Muscle layer of duodenum (tissue), 2 donors: ENCODE data around the gene MTAP.

Experiments used
- H3K27ac ChIP-seq: one replicate; pipeline ENCODE4 v1.7.0; 2013; ENCODE audit warnings: mild to moderate bottlenecking, low read length
- H3K27me3 ChIP-seq: one replicate; pipeline ENCODE4 v1.7.0; 2013; ENCODE audit warnings: low read depth, mild to moderate bottlenecking, control low read depth, low read length
- H3K36me3 ChIP-seq, 2 donors: one replicate each; pipeline ENCODE4 v1.7.0; 2013; ENCODE audit warnings: low read length in 2 of 2, control low read depth in 1 of 2, mild to moderate bottlenecking in 1 of 2; ENCODE audit not compliant: insufficient read depth in 2 of 2, control insufficient read depth in 1 of 2
- H3K4me1 ChIP-seq, 2 donors: one replicate each; pipeline ENCODE4 v1.7.0; 2013; ENCODE audit warnings: low read length in 2 of 2, mild to moderate bottlenecking in 2 of 2, control low read depth in 1 of 2, moderate library complexity in 1 of 2; ENCODE audit not compliant: insufficient read depth in 2 of 2, control insufficient read depth in 1 of 2
- H3K4me3 ChIP-seq, 2 donors: one replicate each; pipeline ENCODE4 v1.7.0; 2013; ENCODE audit warnings: low read length in 2 of 2, low read depth in 1 of 2, mild to moderate bottlenecking in 1 of 2
- H3K9me3 ChIP-seq, 2 donors: one replicate each; pipeline ENCODE4 v1.7.0; 2013; ENCODE audit warnings: low read length in 2 of 2, control low read depth in 1 of 2, mild to moderate bottlenecking in 1 of 2; ENCODE audit not compliant: control insufficient read depth in 1 of 2
- donor health status: healthy.

MTAP gene

DNA sequence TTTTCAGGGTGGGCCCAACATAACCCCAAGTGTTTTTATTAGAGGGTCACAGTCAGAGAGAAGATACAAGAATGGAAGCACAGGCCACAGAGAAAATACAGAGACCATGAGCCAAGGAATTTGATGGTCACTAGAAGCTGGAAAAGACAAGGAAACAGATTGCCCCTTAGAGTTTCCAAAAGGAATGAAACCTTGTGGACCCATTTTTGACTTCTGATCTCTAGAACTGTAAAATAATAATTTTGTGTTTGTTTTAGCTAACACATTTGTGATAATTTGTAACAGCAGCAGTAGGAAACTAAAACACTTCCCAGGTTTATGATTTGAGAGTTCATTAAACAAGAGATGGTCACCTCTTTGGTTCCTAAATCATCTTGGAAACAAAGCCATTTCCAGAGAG, 169.9 kb downstream of the MTAP start:
- Histone ChIP-seq H3K9me3 (peaks cover 4 to 5% of the 10 kb centered on the region in 2 donors), H3K4me3 (no peak overlapping the region), H3K27ac (no peak overlapping the region), H3K4me1 (peaks cover 0 to 33% of the 10 kb centered on the region in 2 donors), H3K36me3 (no peaks in the 10 kb centered on the region), H3K27me3 (peaks cover 94% of the 10 kb centered on the region)

DNA sequence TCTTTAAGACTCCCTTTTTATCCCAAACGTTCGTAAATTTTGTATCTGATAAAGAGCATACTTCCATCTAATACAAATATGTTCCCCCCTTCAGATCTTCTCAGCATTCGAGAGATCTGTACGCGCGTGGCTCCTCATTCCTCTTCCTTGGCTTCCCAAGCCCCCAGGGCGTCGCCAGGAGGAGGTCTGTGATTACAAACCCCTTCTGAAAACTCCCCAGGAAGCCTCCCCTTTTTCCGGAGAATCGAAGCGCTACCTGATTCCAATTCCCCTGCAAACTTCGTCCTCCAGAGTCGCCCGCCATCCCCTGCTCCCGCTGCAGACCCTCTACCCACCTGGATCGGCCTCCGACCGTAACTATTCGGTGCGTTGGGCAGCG, 171.9 kb downstream of the MTAP start:
- H3K27me3 ChIP-seq = peaks cover 86% of the 10 kb centered on the region
- H3K36me3 ChIP-seq = no peaks in the 10 kb centered on the region
- H3K9me3 ChIP-seq = peaks cover 0 to 5% of the 10 kb centered on the region in 2 donors
- no peak overlapping the region for H3K27ac ChIP-seq
- H3K4me1 ChIP-seq = peaks cover 0 to 26% of the 10 kb centered on the region in 2 donors
- peak overlapping the region in 1 of 2 donors; percentile 57 for H3K4me3 ChIP-seq

DNA sequence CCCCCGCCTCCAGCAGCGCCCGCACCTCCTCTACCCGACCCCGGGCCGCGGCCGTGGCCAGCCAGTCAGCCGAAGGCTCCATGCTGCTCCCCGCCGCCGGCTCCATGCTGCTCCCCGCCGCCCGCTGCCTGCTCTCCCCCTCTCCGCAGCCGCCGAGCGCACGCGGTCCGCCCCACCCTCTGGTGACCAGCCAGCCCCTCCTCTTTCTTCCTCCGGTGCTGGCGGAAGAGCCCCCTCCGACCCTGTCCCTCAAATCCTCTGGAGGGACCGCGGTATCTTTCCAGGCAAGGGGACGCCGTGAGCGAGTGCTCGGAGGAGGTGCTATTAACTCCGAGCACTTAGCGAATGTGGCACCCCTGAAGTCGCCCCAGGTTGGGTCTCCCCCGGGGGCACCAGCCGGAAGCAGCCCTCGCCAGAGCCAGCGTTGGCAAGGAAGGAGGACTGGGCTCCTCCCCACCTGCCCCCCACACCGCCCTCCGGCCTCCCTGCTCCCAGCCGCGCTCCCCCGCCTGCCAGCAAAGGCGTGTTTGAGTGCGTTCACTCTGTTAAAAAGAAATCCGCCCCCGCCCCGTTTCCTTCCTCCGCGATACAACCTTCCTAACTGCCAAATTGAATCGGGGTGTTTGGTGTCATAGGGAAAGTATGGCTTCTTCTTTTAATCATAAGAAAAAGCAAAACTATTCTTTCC, 172.4 kb downstream of the MTAP start:
- Histone ChIP-seq H3K36me3 (no peaks in the 10 kb centered on the region), H3K4me3 (peak overlapping the region; percentile 37 to 57), H3K9me3 (peaks cover 0 to 10% of the 10 kb centered on the region in 2 donors), H3K4me1 (peaks cover 0 to 26% of the 10 kb centered on the region in 2 donors), H3K27ac (no peak overlapping the region), H3K27me3 (peaks cover 86% of the 10 kb centered on the region)

DNA sequence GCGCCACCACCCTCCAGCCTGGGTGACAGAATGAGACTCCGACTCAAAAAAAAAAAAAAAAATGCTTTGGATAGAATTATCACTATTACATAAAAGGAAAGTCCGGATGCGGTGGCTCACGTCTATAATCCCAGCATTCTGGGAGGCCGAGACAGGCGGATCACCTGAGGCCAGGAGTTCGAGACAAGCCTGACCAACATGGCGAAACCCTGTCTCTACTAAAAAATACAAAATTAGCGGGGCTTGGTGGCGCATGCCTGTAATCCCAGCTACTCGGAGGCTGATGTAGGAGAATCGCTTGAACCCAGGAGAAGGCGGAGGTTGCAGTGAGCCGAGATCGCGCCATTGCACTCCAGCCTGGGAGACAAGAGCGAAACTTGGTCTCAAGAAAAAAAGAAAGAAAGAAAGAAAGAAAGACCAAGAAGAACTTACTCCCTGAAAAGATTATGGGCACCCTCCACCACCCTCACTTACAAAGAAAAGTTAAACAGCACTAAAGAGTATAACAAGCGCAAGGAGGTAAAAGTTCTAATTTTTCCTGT, 174.0 kb downstream of the MTAP start:
- Histone ChIP-seq H3K4me3 (no peak overlapping the region), H3K27ac (no peak overlapping the region), H3K9me3 (peaks cover 0 to 5% of the 10 kb centered on the region in 2 donors), H3K36me3 (no peaks in the 10 kb centered on the region), H3K27me3 (peaks cover 72% of the 10 kb centered on the region), H3K4me1 (peaks cover 0 to 17% of the 10 kb centered on the region in 2 donors)

DNA sequence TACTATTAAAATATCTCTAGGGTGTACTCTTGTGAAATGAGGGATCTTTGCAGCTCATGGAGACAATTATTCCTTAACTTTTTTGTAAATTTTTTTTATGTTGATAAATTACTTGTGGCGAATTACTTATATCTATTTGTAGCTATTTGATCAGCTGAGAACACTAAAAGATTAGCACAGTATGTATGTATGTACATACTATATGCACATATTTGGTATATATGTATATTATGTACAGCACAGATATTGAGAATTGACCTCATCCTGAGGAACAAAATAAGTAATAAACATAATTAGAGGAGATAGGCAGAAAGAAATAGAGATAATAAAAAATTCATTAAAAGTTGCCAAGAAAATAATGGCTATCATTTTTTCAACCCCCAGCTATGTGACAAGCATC, 180.0 kb downstream of the MTAP start:
- Histone ChIP-seq H3K27me3 (peaks cover 21% of the 10 kb centered on the region), H3K9me3 (peaks cover 0 to 5% of the 10 kb centered on the region in 2 donors), H3K27ac (no peak overlapping the region), H3K4me3 (no peak overlapping the region), H3K36me3 (no peaks in the 10 kb centered on the region), H3K4me1 (no peaks in the 10 kb centered on the region)

DNA sequence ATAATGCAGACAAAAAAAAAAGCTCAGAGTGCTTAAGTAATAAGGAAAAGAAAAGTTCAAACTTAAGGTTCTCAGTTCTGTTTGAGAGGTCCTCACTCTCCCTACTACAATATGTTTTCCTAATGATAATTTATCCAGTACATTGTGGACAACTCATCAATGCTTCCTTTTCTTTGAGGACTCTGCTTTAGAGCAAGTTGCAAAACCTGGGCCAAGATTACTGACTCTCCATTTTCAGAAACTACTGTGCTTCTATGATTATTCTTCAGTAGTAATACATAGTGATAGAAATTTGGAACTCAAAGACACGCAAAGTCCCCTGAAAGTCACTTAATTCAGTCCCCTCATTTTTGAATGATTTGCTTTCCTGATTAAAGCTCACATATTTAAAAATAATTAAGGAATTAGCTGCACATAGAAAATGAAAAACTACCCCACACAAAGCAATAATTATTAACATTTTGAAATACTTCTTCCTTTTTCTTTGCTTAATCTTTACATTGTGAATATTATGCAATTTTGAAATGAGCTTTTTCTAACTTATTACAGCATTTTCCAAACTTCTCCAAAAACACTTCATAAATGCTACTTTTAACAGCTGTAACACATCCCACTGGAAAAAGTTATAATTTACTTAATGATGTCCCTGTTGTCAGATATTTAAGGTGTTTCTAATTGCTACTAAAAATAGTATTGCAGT, 180.6 kb downstream of the MTAP start:
- peaks cover 16% of the 10 kb centered on the region for H3K27me3 ChIP-seq
- H3K36me3 ChIP-seq = no peaks in the 10 kb centered on the region
- peaks cover 0 to 5% of the 10 kb centered on the region in 2 donors for H3K9me3 ChIP-seq
- H3K4me3 ChIP-seq = no peak overlapping the region
- no peaks in the 10 kb centered on the region for H3K4me1 ChIP-seq
- no peak overlapping the region for H3K27ac ChIP-seq

DNA sequence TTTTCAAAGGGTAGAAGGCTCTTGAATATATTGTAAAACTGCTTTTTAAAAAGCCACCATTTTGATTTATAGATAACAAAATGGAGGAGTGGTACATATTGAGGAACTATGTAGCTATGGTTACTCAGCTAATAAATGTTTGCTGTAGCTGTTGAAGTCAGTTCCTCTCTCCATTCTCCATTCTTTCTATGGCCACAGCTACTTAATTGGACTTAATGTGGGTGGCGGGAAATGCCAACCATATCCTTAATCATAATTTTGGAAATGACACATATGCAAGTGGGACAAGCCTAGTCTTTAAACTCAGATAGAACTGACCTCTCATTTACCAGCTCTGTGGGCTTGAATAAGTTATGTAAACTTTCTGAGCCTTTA, 181.1 kb downstream of the MTAP start:
- Histone ChIP-seq H3K36me3 (no peaks in the 10 kb centered on the region), H3K4me3 (no peak overlapping the region), H3K4me1 (no peaks in the 10 kb centered on the region), H3K27ac (no peak overlapping the region), H3K27me3 (peaks cover 20% of the 10 kb centered on the region), H3K9me3 (peaks cover 0 to 5% of the 10 kb centered on the region in 2 donors)

DNA sequence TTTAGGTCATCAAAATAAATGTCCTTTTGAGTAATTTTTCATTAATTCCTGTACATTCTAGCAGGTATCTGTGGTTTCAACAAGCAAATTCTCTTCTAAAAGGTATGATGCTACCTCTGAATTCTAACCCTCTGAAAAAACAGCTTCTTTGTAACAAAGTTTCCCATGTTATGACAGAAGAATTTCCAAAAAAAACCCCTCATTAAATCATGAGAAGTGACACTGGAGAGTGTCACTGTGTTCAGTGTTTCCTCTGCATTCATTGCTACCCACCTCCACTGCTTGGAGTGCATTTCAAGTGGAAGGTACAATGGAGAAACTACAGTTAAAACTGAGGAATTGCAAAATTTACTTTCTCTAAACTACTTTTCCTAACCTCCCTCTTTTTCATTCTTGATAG, 181.7 kb downstream of the MTAP start:
- no peak overlapping the region for H3K27ac ChIP-seq
- no peaks in the 10 kb centered on the region for H3K4me1 ChIP-seq
- peaks cover 0 to 5% of the 10 kb centered on the region in 2 donors for H3K9me3 ChIP-seq
- no peak overlapping the region for H3K4me3 ChIP-seq
- peaks cover 22% of the 10 kb centered on the region for H3K27me3 ChIP-seq
- H3K36me3 ChIP-seq = no peaks in the 10 kb centered on the region

DNA sequence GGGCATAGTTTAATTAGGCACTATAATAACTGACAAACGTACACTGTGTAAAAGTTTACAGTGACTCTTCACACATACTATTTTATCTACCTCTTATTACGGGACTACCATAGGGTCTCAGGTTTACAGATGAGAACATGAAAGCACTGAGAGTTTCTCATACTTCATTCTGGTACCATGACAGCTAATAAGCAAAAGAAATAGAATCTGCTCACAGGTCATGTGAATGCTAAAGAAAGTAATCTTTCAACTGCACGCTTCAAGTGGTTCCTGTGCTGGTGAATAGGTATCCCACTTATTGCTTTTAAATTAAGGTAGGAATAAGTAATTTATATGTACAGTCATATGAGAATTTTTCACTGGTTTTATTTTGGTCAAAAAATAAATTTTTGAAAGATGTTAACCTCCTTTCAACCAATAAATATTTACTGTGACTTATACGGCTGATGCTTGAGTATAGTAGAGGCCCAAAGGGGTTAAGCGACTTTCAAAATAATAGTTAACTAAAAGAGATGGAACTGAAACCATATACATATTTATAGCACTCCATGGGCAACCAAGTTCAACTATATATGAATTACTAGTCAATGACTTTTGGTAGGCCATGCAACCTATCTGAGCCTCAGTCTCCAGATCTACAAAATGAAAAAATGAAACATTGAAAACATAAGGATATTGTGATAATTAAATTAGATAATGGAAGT, 183.7 kb downstream of the MTAP start:
- Histone ChIP-seq H3K36me3 (no peaks in the 10 kb centered on the region), H3K27me3 (peaks cover 29% of the 10 kb centered on the region), H3K4me1 (no peaks in the 10 kb centered on the region), H3K27ac (no peak overlapping the region), H3K9me3 (no peaks in the 10 kb centered on the region), H3K4me3 (no peak overlapping the region)
